Epithelial cell of esophagus (primary cell): ENCODE measurements around the gene SPAG16.

Experiments used
- DNase-seq: peaks from one replicate; pipeline ENCODE4 v3.0.0; 2010; ENCODE audit warnings: low read depth
- H3K4me3 ChIP-seq: 2 replicates; pipeline ENCODE4 v1.5.1; 2011; ENCODE audit warnings: mild to moderate bottlenecking, low read length, control low read depth
- TF ChIP-seq, protein P1 (sequence below): IDR thresholded peaks from 2 replicates; pipeline ENCODE4 v1.5.1; 2011; ENCODE audit warnings: low read depth, mild to moderate bottlenecking, low read length, control low read depth, inconsistent platforms; ENCODE audit not compliant: insufficient read depth; ENCODE audit errors: missing control alignments

Gene SPAG16

DNA sequence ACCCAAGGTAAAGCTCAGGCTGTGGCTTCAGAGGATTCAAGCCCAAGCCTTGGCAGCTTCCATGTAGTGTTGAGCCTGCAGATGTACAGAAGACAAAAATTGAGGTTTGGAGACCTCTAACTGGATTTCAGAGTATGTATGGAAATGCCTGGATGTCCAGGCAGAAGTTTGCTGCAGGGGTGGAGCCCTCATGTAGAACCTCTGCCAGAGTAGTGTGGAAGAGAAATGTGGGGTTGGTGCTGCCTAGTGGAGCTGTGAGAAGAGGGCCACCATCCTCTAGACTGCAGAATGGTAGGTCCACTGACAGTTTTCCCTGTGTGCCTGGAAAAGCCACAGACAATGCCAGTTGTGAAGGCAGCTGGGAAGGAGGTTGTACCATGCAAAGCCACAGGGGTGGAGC lies 239.9 kb downstream of the SPAG16 start:
- TF ChIP-seq, protein P1, sequence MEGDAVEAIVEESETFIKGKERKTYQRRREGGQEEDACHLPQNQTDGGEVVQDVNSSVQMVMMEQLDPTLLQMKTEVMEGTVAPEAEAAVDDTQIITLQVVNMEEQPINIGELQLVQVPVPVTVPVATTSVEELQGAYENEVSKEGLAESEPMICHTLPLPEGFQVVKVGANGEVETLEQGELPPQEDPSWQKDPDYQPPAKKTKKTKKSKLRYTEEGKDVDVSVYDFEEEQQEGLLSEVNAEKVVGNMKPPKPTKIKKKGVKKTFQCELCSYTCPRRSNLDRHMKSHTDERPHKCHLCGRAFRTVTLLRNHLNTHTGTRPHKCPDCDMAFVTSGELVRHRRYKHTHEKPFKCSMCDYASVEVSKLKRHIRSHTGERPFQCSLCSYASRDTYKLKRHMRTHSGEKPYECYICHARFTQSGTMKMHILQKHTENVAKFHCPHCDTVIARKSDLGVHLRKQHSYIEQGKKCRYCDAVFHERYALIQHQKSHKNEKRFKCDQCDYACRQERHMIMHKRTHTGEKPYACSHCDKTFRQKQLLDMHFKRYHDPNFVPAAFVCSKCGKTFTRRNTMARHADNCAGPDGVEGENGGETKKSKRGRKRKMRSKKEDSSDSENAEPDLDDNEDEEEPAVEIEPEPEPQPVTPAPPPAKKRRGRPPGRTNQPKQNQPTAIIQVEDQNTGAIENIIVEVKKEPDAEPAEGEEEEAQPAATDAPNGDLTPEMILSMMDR: no peak
- DNase-seq: no peak
- no peak overlapping the region for H3K4me3 ChIP-seq

DNA sequence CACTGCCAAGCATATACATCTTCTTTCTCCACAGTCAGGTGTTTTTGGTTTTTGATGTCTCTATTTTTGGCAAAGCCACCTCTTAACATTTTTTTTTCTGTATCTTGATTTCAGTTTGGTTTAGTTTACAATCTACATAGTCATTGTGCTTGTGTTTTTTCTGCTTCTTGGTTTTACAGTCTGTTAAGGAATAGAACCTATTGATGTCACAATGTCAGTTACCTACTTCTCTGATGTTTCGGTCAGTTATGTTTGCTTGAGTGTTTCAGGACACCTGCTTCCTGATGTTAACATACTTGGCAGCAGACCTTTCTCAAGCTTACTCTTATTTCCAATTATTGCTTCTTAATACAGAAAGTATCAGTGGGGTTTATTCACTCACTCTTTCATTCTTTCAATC lies 253.3 kb downstream of the SPAG16 start:
- H3K4me3 ChIP-seq: no peak overlapping the region
- no peak for DNase-seq
- TF ChIP-seq, protein P1: no peak

DNA sequence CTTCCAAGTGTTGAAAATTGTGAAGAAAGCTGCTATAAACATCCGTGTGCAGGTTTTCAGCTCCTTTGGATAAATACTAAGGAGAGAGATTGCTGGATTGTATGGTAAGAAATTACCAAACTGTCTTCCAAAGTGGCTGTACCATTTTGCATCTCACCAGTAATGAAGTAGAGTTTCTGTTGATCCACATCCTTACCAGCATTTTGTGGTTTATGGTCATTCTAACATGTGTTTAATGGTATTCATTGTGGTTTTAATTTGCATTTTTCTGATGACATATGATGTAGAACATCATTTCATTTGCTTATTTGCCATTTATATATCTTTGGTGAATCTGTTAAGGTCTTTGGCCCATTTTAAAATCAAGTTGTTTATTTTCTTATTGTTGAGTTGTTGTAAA lies 260.7 kb downstream of the SPAG16 start:
- DNase-seq: no peak
- TF ChIP-seq, protein P1: no peak
- no peak overlapping the region for H3K4me3 ChIP-seq

DNA sequence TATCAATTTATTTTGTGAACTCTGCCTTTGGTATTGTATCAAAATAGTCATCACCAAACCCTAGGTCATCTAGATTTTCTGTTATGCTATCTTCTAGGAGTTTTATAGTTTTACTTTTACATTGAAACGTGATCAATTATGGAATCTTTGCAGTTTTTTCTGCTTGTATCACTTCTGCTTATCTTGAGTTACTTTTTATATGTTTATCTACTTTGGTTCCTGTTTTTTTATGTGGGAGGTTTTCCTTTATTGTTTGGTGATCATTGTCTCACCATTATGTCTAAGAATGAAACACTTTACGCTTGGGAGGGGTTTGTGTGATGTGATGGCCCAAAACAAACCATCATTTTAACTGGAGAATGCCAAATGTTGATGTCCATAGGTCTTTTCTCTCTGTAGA lies 261.2 kb downstream of the SPAG16 start:
- TF ChIP-seq, protein P1: no peak
- DNase-seq: no peak
- no peak overlapping the region for H3K4me3 ChIP-seq

DNA sequence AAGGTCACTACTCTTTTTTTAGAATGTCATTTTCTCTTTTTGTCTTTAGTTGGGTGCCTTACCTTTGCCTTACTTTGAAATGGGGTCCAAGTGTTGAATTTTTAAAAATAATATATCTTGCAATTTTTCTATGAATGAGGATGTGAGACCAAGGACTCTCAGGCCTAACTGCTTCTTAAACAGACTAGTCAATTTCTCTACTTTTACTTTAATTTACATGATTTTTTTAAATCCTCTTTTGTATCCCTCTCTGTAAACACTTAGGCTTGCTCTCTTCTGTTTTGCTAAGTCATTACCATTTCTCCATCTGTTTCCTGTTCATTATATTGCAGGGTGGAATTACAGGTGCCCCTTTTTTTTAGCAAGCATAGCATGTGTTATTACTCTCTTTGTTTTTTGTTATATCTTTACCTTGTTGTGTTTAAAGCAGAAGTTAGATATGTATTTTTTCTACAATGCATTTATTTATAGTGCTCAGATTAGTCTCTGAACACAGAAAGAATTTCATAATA lies 261.8 kb downstream of the SPAG16 start:
- H3K4me3 ChIP-seq: no peak overlapping the region
- DNase-seq: no peak
- TF ChIP-seq, protein P1: no peak

DNA sequence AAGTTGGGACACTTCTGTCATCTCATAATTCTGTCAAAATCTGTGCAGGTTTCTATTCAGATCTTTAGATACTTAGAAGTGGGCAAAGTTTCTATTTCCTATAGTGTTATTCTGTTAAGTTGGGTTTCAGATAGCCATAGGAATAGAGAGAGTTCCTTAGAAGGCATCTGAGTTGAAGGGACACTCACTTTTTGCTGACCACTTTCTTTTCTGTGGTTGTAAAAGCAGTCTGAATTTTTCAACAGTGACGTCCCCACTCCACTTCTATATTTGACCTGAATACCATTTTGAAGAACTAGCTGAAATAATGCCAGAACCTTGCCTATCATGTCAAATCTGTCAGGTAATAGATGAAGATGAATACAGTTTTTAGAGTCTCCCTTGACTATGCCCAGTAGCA lies 267.3 kb downstream of the SPAG16 start:
- DNase-seq: no peak
- TF ChIP-seq, protein P1: no peak
- no peak overlapping the region for H3K4me3 ChIP-seq

DNA sequence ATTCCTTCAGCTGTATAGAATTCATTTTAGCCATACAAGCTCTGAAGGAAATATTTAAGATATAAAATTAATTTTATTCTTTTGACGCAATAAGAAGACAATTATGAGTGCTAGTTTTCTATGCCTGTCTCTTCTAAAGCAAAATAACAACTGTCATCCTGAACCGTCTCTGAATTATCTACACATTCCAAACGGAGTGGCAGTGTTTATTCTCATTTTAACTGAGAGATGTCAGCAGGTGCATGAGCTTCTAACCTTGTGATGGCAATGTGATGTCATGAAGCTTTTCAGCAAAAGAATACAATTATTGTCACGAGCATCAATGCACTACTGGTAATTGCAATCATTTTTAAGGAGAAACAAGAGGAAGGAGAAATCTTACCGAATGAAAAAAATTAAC lies 274.8 kb downstream of the SPAG16 start:
- DNase-seq: no peak
- TF ChIP-seq, protein P1: no peak
- no peak overlapping the region for H3K4me3 ChIP-seq
